GM12892 (cell line): ENCODE data around the gene FAM221A.

Experiments used
- DNase-seq: peaks from one replicate; pipeline ENCODE4 v3.0.0; 2011; ENCODE audit not compliant: insufficient read length
- FAIRE-seq: peaks from 2 replicates; lab custom pipeline; 2011; peaks lifted over from hg19 to GRCh38; lab: Jason Lieb, UNC
- POLR2A ChIP-seq: IDR thresholded peaks from 2 replicates; pipeline ENCODE4 v1.6.1; 2011; ENCODE audit warnings: low read depth, low read length, control low read depth
- POLR2AphosphoS5 ChIP-seq: IDR thresholded peaks from 2 replicates; pipeline ENCODE4 v1.6.1; 2011; ENCODE audit warnings: low read depth, low read length, control low read depth
- TAF1 ChIP-seq: IDR thresholded peaks from 2 replicates; pipeline ENCODE4 v1.6.1; 2011; ENCODE audit warnings: low read depth, mild to moderate bottlenecking, control low read depth, low read length, borderline replicate concordance

FAM221A gene

DNA sequence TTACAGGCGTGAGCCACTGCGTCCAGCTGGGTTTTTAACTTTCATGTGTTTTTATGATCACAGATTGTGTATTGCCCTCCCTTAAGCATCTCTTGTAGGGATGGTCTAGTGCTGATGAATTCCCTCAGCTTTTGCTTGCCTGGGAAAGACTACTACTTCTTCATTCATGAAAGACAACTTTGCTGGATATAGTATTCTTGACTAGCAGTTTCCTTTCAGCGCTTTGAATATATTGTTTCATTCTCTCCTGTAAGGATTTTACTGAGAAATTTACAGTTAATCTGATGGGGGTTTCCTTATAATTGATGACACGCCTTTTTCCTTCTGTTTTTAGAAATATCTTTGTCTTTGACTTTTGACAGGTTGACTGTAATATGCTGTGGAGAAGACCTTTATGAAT is 63.2 kb downstream of the FAM221A start:
- FAIRE-seq (no peak), DNase-seq (no peak)
- TF ChIP-seq TAF1 (no peak), POLR2AphosphoS5 (no peak), POLR2A (no peak)

GRCh38 chr7:23746629-23747028 is 66.6 kb downstream of the FAM221A start:
- FAIRE-seq (no peak), DNase-seq (no peak)
- TF ChIP-seq POLR2A (no peak), POLR2AphosphoS5 (no peak), TAF1 (no peak)

DNA sequence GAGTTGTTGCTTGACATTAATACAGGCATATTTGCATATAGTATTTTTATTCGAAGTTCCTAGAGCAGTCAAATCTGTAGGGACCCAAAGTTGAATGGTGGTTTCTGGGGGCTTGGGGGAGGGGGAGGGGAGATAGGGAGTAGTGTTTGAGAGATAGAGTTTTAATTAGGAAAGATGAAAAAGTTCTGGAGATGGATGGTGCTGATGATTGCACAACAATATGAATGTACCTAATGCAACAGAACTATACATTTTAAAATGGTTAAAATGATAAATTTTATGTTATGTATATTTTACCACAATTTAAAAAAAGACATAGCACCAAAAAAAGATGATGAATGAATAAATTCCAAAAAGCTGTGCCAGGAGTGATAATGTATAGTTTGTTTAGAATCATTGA is 71.9 kb downstream of the FAM221A start:
- FAIRE-seq (no peak), DNase-seq (no peak)
- TF ChIP-seq TAF1 (no peak), POLR2AphosphoS5 (no peak), POLR2A (no peak)
